Left ventricle myocardium inferior (tissue), 1 donor: ENCODE measurements around the gene VGLL3. TPM values are rescaled to one million over a fixed set of nuclear protein-coding genes. Genes with fewer than 3 reads are reported as not detected.
"Not testable (repeated sequence)": the region's sequence is repeated elsewhere in the genome, so short reads cannot be mapped to it uniquely, and the experiment has no call there.

Source experiments
- DNase-seq: peaks from one replicate; pipeline ENCODE4 v3.0.0-alpha.2; 2020
- H3K27ac ChIP-seq: fragments of 200-600 bp; replicated peaks from 2 replicates; pipeline ENCODE4 v1.8.0; 2021
- H3K27me3 ChIP-seq: fragments of 200-600 bp; 2 replicates; pipeline ENCODE4 v1.8.0; 2021; ENCODE audit warnings: low read depth
- H3K36me3 ChIP-seq: fragments of 200-600 bp; 2 replicates; pipeline ENCODE4 v1.8.0; 2021
- H3K4me1 ChIP-seq: fragments of 200-600 bp; 2 replicates; pipeline ENCODE4 v1.8.0; 2021
- H3K4me3 ChIP-seq: fragments of 200-600 bp; 2 replicates; pipeline ENCODE4 v1.8.0; 2021; ENCODE audit warnings: mild to moderate bottlenecking, moderate library complexity
- H3K9me3 ChIP-seq: fragments of 200-600 bp; replicated peaks from 2 replicates; pipeline ENCODE4 v1.8.0; 2021
- CTCF ChIP-seq: fragments of 200-600 bp; IDR thresholded peaks from 2 replicates; pipeline ENCODE4 v1.8.0; 2021; ENCODE audit warnings: antibody characterized with exemption, mild to moderate bottlenecking, borderline replicate concordance
- intact Hi-C: fragments of 100-400 bp; cut with micrococcal nuclease; formaldehyde crosslinking; loops from one replicate; pipeline ENCODE4 v1.11.0; 2022
- total RNA-seq: library from RNA; stranded (reverse); fragmentation: NEBNext Ultra II Directional; extraction: Animal tissue kit (Norgen Biotek cat#: 25700); gene quantifications from one replicate; pipeline ENCODE4 v1.2.1, GENCODE V29; 2021
- donor health status: DM: no; HTN: yes; CAD: no; lungs with severe emphysema.

VGLL3 gene
- total RNA-seq, 1 donor from 2014 or later = 4.0 TPM

- intact Hi-C loops = no loop called here
- Histone ChIP-seq H3K4me1 (no peaks in the 10 kb centered on the region), H3K36me3 (no peaks in the 10 kb centered on the region), H3K4me3 (no peak overlapping the region), H3K27ac (peak overlapping the region; percentile 69), H3K27me3 (peaks cover 13% of the 10 kb centered on the region), H3K9me3 (no peaks in the 10 kb centered on the region)
- no peak for TF ChIP-seq CTCF
- no peak for DNase-seq
These were observed 6.7 kb downstream of the VGLL3 start for GRCh38 chr3:86984271-86984670.

- DNase-seq = no peak
- intact Hi-C loops = no loop called here
- no peak for TF ChIP-seq CTCF
- peak overlapping the region; percentile 7 for H3K4me3 ChIP-seq
- H3K4me1 ChIP-seq = no peaks in the 10 kb centered on the region
- H3K9me3 ChIP-seq = no peaks in the 10 kb centered on the region
- no peaks in the 10 kb centered on the region for H3K36me3 ChIP-seq
- peaks cover under 1% of the 10 kb centered on the region for H3K27me3 ChIP-seq
- H3K27ac ChIP-seq = peak overlapping the region; percentile 69
These were observed 8.1 kb downstream of the VGLL3 start for GRCh38 chr3:86982883-86983282.

GRCh38 chr3:86978111-86978551 lies 12.8 kb downstream of the VGLL3 start:
- Histone ChIP-seq H3K4me3 (no peak overlapping the region), H3K27ac (peak overlapping the region; percentile 57), H3K27me3 (no peaks in the 10 kb centered on the region), H3K4me1 (peaks cover 10% of the 10 kb centered on the region), H3K36me3 (no peaks in the 10 kb centered on the region), H3K9me3 (no peaks in the 10 kb centered on the region)
- intact Hi-C loops = no loop called here
- no peak for TF ChIP-seq CTCF
- DNase-seq = peak; percentile 36

- H3K9me3 ChIP-seq = no peaks in the 10 kb centered on the region
- H3K4me1 ChIP-seq = peaks cover 10% of the 10 kb centered on the region
- no peak for DNase-seq
- H3K4me3 ChIP-seq = no peak overlapping the region
- peak overlapping the region; percentile 4 for H3K27ac ChIP-seq
- H3K36me3 ChIP-seq = no peaks in the 10 kb centered on the region
- TF ChIP-seq CTCF = no peak
- intact Hi-C loops = no loop called here
- no peaks in the 10 kb centered on the region for H3K27me3 ChIP-seq
These were observed 14.7 kb downstream of the VGLL3 start for GRCh38 chr3:86976219-86976618.

- H3K9me3 ChIP-seq, intact Hi-C loops, H3K4me1 ChIP-seq, H3K4me3 ChIP-seq, DNase-seq, H3K36me3 ChIP-seq, H3K27me3 ChIP-seq: not testable (repeated sequence)
- peak overlapping the region; percentile 33 for H3K27ac ChIP-seq
These were observed 16.8 kb downstream of the VGLL3 start for GRCh38 chr3:86974177-86974576.

GRCh38 chr3:86973440-86973839 lies 17.5 kb downstream of the VGLL3 start:
- peaks cover 10% of the 10 kb centered on the region for H3K4me1 ChIP-seq
- no peak overlapping the region for H3K4me3 ChIP-seq
- no peak for DNase-seq
- H3K36me3 ChIP-seq = peaks cover 3% of the 10 kb centered on the region
- no peak for TF ChIP-seq CTCF
- intact Hi-C loops = no loop called here
- no peaks in the 10 kb centered on the region for H3K9me3 ChIP-seq
- peak overlapping the region; percentile 49 for H3K27ac ChIP-seq
- no peaks in the 10 kb centered on the region for H3K27me3 ChIP-seq
